Esophagus mucosa (tissue), 1 donor: ENCODE results near the gene ANKRD23. TPM values are rescaled to one million over a fixed set of nuclear protein-coding genes. Genes with fewer than 3 reads are reported as not detected.

Experiments
- ATAC-seq: fragments of 200-7000 bp; cut with Tn5 transposase; one replicate; pipeline ENCODE4 v1.9.1; 2020
- total RNA-seq: library from RNA; stranded (reverse); gene quantifications from one replicate; pipeline ENCODE4 v1.2.4, GENCODE V29; 2023
- donor health status: DM: yes; HTN: yes; CAD: no.

The ANKRD23 gene
- total RNA-seq, 1 donor from 2014 or later: 1.8 TPM

- ATAC-seq: no peak
Measured at GRCh38 chr2:96835830-96836229, 8.0 kb downstream of the ANKRD23 start.

GRCh38 chr2:96832754-96833507 is 10.9 kb downstream of the ANKRD23 start:
- peak; percentile 41 for ATAC-seq

GRCh38 chr2:96832408-96832753 is 11.4 kb downstream of the ANKRD23 start:
- no peak for ATAC-seq

GRCh38 chr2:96831679-96832078 is 12.1 kb downstream of the ANKRD23 start:
- no peak for ATAC-seq

GRCh38 chr2:96830044-96830562 is 13.7 kb downstream of the ANKRD23 start:
- no peak for ATAC-seq

- no peak for ATAC-seq
Measured at GRCh38 chr2:96828874-96829273, 14.9 kb downstream of the ANKRD23 start.

- ATAC-seq: no peak
Measured at GRCh38 chr2:96828436-96828835, 15.4 kb downstream of the ANKRD23 start.

GRCh38 chr2:96826546-96827278 is 17.1 kb downstream of the ANKRD23 start:
- no peak for ATAC-seq

- ATAC-seq: no peak
Measured at GRCh38 chr2:96825057-96825456, 18.8 kb downstream of the ANKRD23 start.

GRCh38 chr2:96824079-96824870 is 19.5 kb downstream of the ANKRD23 start:
- no peak for ATAC-seq

- no peak for ATAC-seq
Measured at GRCh38 chr2:96823198-96823597, 20.6 kb downstream of the ANKRD23 start.

- no peak for ATAC-seq
Measured at GRCh38 chr2:96822786-96823185, 21.0 kb downstream of the ANKRD23 start.

- no peak for ATAC-seq
Measured at GRCh38 chr2:96821113-96821675, 22.6 kb downstream of the ANKRD23 start.

GRCh38 chr2:96819876-96820511 is 23.8 kb downstream of the ANKRD23 start:
- ATAC-seq: no peak

- no peak for ATAC-seq
Measured at GRCh38 chr2:96819128-96819875, 24.5 kb downstream of the ANKRD23 start.

GRCh38 chr2:96817882-96818281 is 25.9 kb downstream of the ANKRD23 start:
- ATAC-seq: no peak

- ATAC-seq: no peak
Measured at GRCh38 chr2:96816836-96817702, 26.8 kb downstream of the ANKRD23 start.

GRCh38 chr2:96816127-96816835 is 27.5 kb downstream of the ANKRD23 start, which contains the start of gene CNNM3:
TSS of gene CNNM3 (plus strand) at chr2:96816268. CDS start at chr2:96816278, 10 bp downstream.
- ATAC-seq: peak; percentile 97

- no peak for ATAC-seq
Measured at GRCh38 chr2:96815326-96816126, 28.3 kb downstream of the ANKRD23 start.
